Upper lobe of left lung (tissue), 6 donors: ENCODE data around the gene DGCR8. TPM values are rescaled to one million over a fixed set of nuclear protein-coding genes. Genes with fewer than 3 reads are reported as not detected.

Source experiments
- ATAC-seq, 2 donors: fragments of 200-7000 bp; cut with Tn5 transposase; one replicate each; pipeline ENCODE4 v1.9.1; 2022; ENCODE audit warnings: mild to moderate bottlenecking in 2 of 2, moderate library complexity in 2 of 2; ENCODE audit not compliant: low FRiP score in 2 of 2
- DNase-seq, 2 donors: peaks; one replicate each; pipeline ENCODE4 v3.0.0-alpha.2; 2019 to 2020
- H3K27ac ChIP-seq, 4 donors: fragments of 200-600 bp; sonication (generic); one replicate each; pipeline ENCODE4 v1.5.1; 2016 to 2019
- H3K27me3 ChIP-seq, 4 donors: fragments of 200-600 bp; sonication (generic); one replicate each; pipeline ENCODE4 v1.5.1; 2017 to 2019
- H3K36me3 ChIP-seq, 4 donors: fragments of 200-600 bp; sonication (generic); one replicate each; pipeline ENCODE4 v1.5.1; 2016 to 2019
- H3K4me1 ChIP-seq, 4 donors: fragments of 200-600 bp; sonication (generic); one replicate each; pipeline ENCODE4 v1.5.1; 2018 to 2019
- H3K4me3 ChIP-seq, 4 donors: fragments of 200-600 bp; sonication (generic); one replicate each; pipeline ENCODE4 v1.5.1; 2017 to 2019; ENCODE audit warnings: mild to moderate bottlenecking in 2 of 4, moderate library complexity in 1 of 4
- H3K9me3 ChIP-seq, 4 donors: fragments of 200-600 bp; sonication (generic); one replicate each; pipeline ENCODE4 v1.5.1; 2018 to 2019
- EP300 ChIP-seq, 4 donors: sonication (generic); formaldehyde crosslinking; IDR thresholded peaks; one replicate each; pipeline ENCODE4 v1.5.1; 2017; ENCODE audit warnings: antibody characterized with exemption in 4 of 4, control low read depth in 2 of 4
- POLR2A ChIP-seq, 4 donors: fragments of 450-650 bp; IDR thresholded peaks; one replicate each; pipeline ENCODE4 v1.5.1; 2016 to 2017; ENCODE audit warnings: antibody characterized with exemption in 4 of 4, mild to moderate bottlenecking in 2 of 4
- POLR2AphosphoS5 ChIP-seq, 2 donors: sonication (generic); formaldehyde crosslinking; IDR thresholded peaks; one replicate each; pipeline ENCODE4 v1.5.1; 2017; ENCODE audit warnings: antibody characterized with exemption in 2 of 2
- WGBS, 2 donors: methylation state at CpG; one replicate each; pipeline ENCODE4 v1.1.5; 2017 to 2018; 5-methylcytosine and 5-hydroxymethylcytosine counted together
- total RNA-seq, 6 donors: library from RNA; depleted of rRNA in 4 of 6; stranded (reverse); fragments of >200 nt in 4 of 6; gene quantifications; one replicate each; pipeline versions ENCODE4 v1.1.0 to v1.2.1, GENCODE V29; 2016 to 2021
- TF ChIP-seq, protein P1 (sequence below), 6 experiments: fragments of 450-650 bp in 4 of 6; fragments of 200-600 bp in 2 of 6; sonication (generic) in 2 of 6; IDR thresholded peaks; one replicate each; pipeline ENCODE4 v1.5.1; 2016 to 2019; ENCODE audit warnings: antibody characterized with exemption in 6 of 6
- donor health status: DM: no; HTN: no; CAD: no; lungs with moderate emphysema.
- donor health status: DM: no; HTN: yes; CAD: no; lungs with severe emphysema.

The DGCR8 gene
- total RNA-seq, 6 donors from 2014 or later = 27.7 to 95.3 (median 33.1) TPM

DNA sequence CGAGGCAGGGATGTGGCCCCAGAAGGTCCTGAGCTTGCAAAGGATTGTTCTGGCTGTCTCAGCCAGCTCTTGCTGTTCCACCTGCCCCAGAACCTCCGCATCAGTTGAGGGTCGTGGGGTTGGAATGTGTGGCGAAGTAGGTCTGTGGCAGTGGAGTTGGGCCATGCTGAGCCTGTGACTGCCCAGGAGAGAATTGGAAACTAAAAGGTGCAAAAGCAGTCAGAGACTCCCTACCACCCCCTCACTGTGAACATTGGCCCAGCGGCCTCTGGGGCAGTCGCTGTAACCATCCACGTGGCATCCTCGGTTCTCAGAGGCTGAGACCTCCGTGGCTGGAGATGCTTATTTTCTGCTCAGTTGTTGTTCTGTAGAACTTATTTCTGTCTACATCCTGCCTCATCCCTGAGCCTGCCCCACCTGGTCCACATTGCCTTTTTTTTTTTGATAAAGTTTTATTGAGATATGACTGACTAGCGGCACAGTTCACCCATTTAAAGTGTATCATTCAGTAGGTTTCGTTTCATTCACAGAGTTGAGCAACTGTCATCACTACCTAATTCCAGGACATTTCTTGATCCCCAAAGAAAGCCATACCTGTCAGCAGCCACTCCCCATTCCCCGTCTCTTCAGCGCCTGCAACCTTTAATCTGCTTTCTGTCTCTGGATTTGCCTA, 22.3 kb upstream of the DGCR8 start:
- Histone ChIP-seq H3K4me3 (no peak overlapping the region), H3K4me1 (no peaks in the 10 kb centered on the region), H3K36me3 (peaks cover 22 to 84% (median 69%) of the 10 kb centered on the region in 4 donors), H3K27ac (no peak overlapping the region), H3K9me3 (no peaks in the 10 kb centered on the region), H3K27me3 (no peaks in the 10 kb centered on the region)
- DNase-seq (no peak), ATAC-seq (no peak)
- WGBS, 2 donors = 89 to 98% methylated on average over 11 to 13 of the region's 13 CpGs
- no peak for TF ChIP-seq POLR2A (IDR thresholded peaks at IDR 0.05)
- TF ChIP-seq, protein P1, sequence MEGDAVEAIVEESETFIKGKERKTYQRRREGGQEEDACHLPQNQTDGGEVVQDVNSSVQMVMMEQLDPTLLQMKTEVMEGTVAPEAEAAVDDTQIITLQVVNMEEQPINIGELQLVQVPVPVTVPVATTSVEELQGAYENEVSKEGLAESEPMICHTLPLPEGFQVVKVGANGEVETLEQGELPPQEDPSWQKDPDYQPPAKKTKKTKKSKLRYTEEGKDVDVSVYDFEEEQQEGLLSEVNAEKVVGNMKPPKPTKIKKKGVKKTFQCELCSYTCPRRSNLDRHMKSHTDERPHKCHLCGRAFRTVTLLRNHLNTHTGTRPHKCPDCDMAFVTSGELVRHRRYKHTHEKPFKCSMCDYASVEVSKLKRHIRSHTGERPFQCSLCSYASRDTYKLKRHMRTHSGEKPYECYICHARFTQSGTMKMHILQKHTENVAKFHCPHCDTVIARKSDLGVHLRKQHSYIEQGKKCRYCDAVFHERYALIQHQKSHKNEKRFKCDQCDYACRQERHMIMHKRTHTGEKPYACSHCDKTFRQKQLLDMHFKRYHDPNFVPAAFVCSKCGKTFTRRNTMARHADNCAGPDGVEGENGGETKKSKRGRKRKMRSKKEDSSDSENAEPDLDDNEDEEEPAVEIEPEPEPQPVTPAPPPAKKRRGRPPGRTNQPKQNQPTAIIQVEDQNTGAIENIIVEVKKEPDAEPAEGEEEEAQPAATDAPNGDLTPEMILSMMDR (IDR thresholded peaks at IDR 0.05) = no peak
- TF ChIP-seq EP300 (IDR thresholded peaks at IDR 0.05) = no peak
- TF ChIP-seq POLR2AphosphoS5 (IDR thresholded peaks at IDR 0.05) = no peak

DNA sequence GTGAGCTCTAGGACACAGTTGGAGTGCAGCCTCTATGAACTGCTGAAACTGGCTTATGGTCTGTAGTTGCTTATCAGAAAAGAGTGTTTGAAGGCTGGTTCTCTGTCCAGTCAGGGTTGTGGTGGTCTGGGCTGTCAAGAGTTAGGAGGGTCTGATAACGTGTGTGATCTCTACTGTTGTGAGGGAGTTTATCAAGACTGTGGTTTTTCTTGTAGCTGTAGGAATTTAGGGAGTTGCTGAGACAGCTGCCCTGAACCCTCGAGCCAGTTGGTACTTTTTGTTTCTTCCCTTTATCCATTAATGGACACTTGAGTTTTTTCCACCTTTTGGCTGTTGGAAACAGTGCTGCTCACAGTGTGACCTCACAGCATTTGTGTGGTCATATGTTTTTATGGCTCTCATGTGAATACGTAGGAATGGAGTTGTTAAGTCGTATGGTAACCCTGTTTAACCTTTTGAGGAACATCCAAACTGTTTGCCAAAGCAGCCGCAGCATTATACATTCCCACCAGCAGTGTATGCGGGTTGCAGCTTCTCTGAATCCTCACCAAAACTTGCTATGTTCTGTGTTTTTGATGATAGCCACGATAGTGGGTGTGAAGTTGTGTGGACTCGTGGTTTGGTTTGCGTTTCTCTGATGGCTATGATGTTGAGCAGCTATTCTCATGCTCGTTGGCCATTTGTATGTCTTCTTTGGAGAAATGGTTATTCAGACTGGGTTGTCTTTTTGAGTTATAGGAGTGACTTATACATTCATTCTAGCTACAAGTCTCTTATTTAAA, 20.9 kb upstream of the DGCR8 start:
- Histone ChIP-seq H3K4me1 (no peaks in the 10 kb centered on the region), H3K27me3 (no peaks in the 10 kb centered on the region), H3K36me3 (peaks cover 13 to 84% (median 69%) of the 10 kb centered on the region in 4 donors), H3K9me3 (no peaks in the 10 kb centered on the region), H3K27ac (no peak overlapping the region), H3K4me3 (no peak overlapping the region)
- TF ChIP-seq, protein P1 (IDR thresholded peaks at IDR 0.05) = no peak
- TF ChIP-seq EP300 (IDR thresholded peaks at IDR 0.05) (no peak), POLR2A (IDR thresholded peaks at IDR 0.05) (no peak), POLR2AphosphoS5 (IDR thresholded peaks at IDR 0.05) (no peak)
- ATAC-seq (no peak), DNase-seq (no peak)
- WGBS, 2 donors = 85 to 93% methylated on average over 10 of the region's 10 CpGs

DNA sequence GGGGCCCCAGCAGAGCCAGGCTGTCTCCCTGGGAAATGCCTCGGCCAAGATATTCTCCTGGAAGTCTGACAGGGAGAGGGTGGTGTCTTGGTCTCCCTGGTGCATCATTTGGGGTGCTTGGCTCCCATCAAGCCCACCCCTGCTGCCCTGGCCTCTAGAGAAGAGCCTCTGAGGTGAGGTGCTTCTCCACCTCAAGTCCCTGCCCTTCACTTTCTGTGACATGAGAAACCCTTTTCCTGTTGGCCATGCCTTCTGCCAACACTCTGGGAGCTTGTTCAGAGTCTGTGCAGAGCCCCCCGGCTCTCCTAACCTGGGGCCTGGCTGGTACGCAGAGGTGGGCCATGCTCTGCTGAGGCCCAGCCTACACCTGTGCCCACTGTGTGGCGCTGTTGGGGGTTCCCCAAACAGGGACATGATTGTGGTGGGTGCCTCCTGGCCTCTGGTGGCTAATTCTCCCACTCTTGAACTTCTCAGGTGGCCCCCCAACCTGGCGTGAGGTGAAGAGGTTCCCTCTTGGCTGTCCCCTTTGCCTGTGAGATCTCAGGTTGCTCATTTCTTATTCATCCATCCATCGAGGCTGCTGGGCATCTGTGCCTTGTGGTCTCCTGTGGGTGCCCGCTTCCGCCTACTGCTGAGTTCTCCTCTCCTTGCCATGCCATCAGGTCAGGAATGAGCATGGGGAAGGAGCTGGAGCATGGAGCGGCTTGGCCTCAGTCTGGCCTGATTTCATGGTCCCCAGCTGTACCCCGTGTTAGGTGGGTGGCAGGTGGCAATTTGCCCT, 19.2 kb upstream of the DGCR8 start:
- no peaks in the 10 kb centered on the region for H3K27me3 ChIP-seq
- no peaks in the 10 kb centered on the region for H3K4me1 ChIP-seq
- H3K4me3 ChIP-seq = no peak overlapping the region
- H3K9me3 ChIP-seq = no peaks in the 10 kb centered on the region
- peaks cover 16 to 82% (median 64%) of the 10 kb centered on the region in 4 donors for H3K36me3 ChIP-seq
- WGBS, 2 donors = 89 to 90% methylated on average over 4 to 10 of the region's 10 CpGs
- TF ChIP-seq POLR2AphosphoS5 (IDR thresholded peaks at IDR 0.05) (no peak), POLR2A (IDR thresholded peaks at IDR 0.05) (no peak), EP300 (IDR thresholded peaks at IDR 0.05) (no peak)
- TF ChIP-seq, protein P1 (IDR thresholded peaks at IDR 0.05) = no peak
- no peak for ATAC-seq
- DNase-seq = no peak
- H3K27ac ChIP-seq = peak overlapping the region in 2 of 4 donors; percentile 15 to 34

DNA sequence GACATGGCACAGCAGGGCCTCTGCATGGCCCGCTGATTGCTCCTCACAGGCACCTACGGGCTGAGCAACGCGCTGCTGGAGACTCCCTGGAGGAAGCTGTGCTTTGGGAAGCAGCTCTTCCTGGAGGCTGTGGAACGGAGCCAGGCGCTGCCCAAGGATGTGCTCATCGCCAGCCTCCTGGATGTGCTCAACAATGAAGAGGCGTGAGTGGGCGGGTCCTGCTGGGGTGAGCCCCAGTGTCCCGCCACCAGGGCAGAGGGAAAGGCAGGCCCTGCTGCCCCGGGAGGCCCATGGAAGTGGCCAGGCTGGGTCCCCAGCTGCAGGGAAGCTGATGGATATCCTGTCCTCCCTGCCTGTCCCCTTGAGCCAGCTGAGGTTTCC, 18.6 kb upstream of the DGCR8 start:
- TF ChIP-seq, protein P1 (IDR thresholded peaks at IDR 0.05) = no peak
- TF ChIP-seq POLR2AphosphoS5 (IDR thresholded peaks at IDR 0.05) (no peak), POLR2A (IDR thresholded peaks at IDR 0.05) (no peak), EP300 (IDR thresholded peaks at IDR 0.05) (no peak)
- H3K27ac ChIP-seq = peak overlapping the region in 2 of 4 donors; percentile 12 to 34
- no peaks in the 10 kb centered on the region for H3K9me3 ChIP-seq
- 83% methylated on average over 7 of the region's 11 CpGs; no CpG with 5 or more reads in 1 of the 2 donors for WGBS, 2 donors
- H3K4me1 ChIP-seq = no peaks in the 10 kb centered on the region
- peaks cover 16 to 76% (median 62%) of the 10 kb centered on the region in 4 donors for H3K36me3 ChIP-seq
- H3K4me3 ChIP-seq = no peak overlapping the region
- no peak for DNase-seq
- ATAC-seq = no peak
- H3K27me3 ChIP-seq = no peaks in the 10 kb centered on the region
